ENCODE results near the gene TMEM63C.

Gene TMEM63C

GRCh38 chr14:77273796-77274195 is 92.2 kb downstream of the TMEM63C start:
- DNase-seq (ENCODE audit: low read depth) = no peak
- H3K4me3 ChIP-seq (ENCODE audit: low read depth, low read length) = no peak overlapping the region
- TF ChIP-seq CTCF (IDR thresholded peaks at IDR 0.05; ENCODE audit: insufficient read depth, low read depth, low read length, missing control alignments) = no peak

- DNase-seq (ENCODE audit: low read depth) = no peak
- no peak overlapping the region for H3K4me3 ChIP-seq (ENCODE audit: low read depth, low read length)
- TF ChIP-seq CTCF (IDR thresholded peaks at IDR 0.05; ENCODE audit: insufficient read depth, low read depth, low read length, missing control alignments) = no peak
Observed at GRCh38 chr14:77275041-77275580, 93.5 kb downstream of the TMEM63C start.

GRCh38 chr14:77275601-77276017 is 94.0 kb downstream of the TMEM63C start:
- DNase-seq (ENCODE audit: low read depth) = no peak
- H3K4me3 ChIP-seq (ENCODE audit: low read depth, low read length) = no peak overlapping the region
- no peak for TF ChIP-seq CTCF (IDR thresholded peaks at IDR 0.05; ENCODE audit: insufficient read depth, low read depth, low read length, missing control alignments)

- no peak for DNase-seq (ENCODE audit: low read depth)
- no peak for TF ChIP-seq CTCF (IDR thresholded peaks at IDR 0.05; ENCODE audit: insufficient read depth, low read depth, low read length, missing control alignments)
- H3K4me3 ChIP-seq (ENCODE audit: low read depth, low read length) = no peak overlapping the region
Observed at GRCh38 chr14:77276295-77276935, 94.8 kb downstream of the TMEM63C start.

GRCh38 chr14:77276959-77277358 is 95.4 kb downstream of the TMEM63C start:
- H3K4me3 ChIP-seq (ENCODE audit: low read depth, low read length) = no peak overlapping the region
- DNase-seq (ENCODE audit: low read depth) = no peak
- TF ChIP-seq CTCF (IDR thresholded peaks at IDR 0.05; ENCODE audit: insufficient read depth, low read depth, low read length, missing control alignments) = no peak

GRCh38 chr14:77278461-77279230 is 97.0 kb downstream of the TMEM63C start:
- DNase-seq (ENCODE audit: low read depth) = no peak

More at GRCh38 chr14:77278461-77279230, 97.0 kb downstream of the TMEM63C start:
- no peak overlapping the region for H3K4me3 ChIP-seq (ENCODE audit: low read depth, low read length)
- TF ChIP-seq CTCF (IDR thresholded peaks at IDR 0.05; ENCODE audit: insufficient read depth, low read depth, low read length, missing control alignments) = peak; percentile 4

Measured in GM12865 (cell line).